Activated T-cell treated with anti-CD3 and anti-CD28 coated beads, Interleukin-2, amount 50 U/mL, for 1 hour (primary cell): ENCODE data around the gene USP9Y.
"Not testable (repeated sequence)": the region's sequence is repeated elsewhere in the genome, so short reads cannot be mapped to it uniquely, and the experiment has no call there.

Source experiments
- DNase-seq: peaks from one replicate; pipeline ENCODE4 v3.0.0-alpha.2; 2020

Gene USP9Y

GRCh38 chrY:12701181-12701695 is at the start of gene USP9Y:
TSS of gene USP9Y (plus strand) at chrY:12701231. CDS start at chrY:12709448, 8,217 bp downstream.
- DNase-seq: no peak

GRCh38 chrY:12651621-12652036 is 49.4 kb upstream of the USP9Y start:
- no peak for DNase-seq

- DNase-seq: no peak
Observed at GRCh38 chrY:12661745-12662681, 39.0 kb upstream of the USP9Y start.

GRCh38 chrY:12662745-12663591 is 38.1 kb upstream of the USP9Y start:
- DNase-seq: no peak

- not testable (repeated sequence) for DNase-seq
Observed at GRCh38 chrY:12663845-12664244, 37.2 kb upstream of the USP9Y start.

- DNase-seq: no peak
Observed at GRCh38 chrY:12678111-12678510, 22.9 kb upstream of the USP9Y start.

GRCh38 chrY:12681535-12681934 is 19.5 kb upstream of the USP9Y start:
- DNase-seq: no peak

- DNase-seq: no peak
Observed at GRCh38 chrY:12688337-12688736, 12.7 kb upstream of the USP9Y start.

- no peak for DNase-seq
Observed at GRCh38 chrY:12700087-12700486, 944 bp upstream of the USP9Y start.

- DNase-seq: no peak
Observed at GRCh38 chrY:12702174-12702573, 1.1 kb downstream of the USP9Y start.

GRCh38 chrY:12710460-12710859 is 9.4 kb downstream of the USP9Y start:
- DNase-seq: no peak

GRCh38 chrY:12715376-12715775 is 14.3 kb downstream of the USP9Y start:
- DNase-seq: no peak

- DNase-seq: no peak
Observed at GRCh38 chrY:12729746-12730145, 28.7 kb downstream of the USP9Y start.

GRCh38 chrY:12733625-12734024 is 32.6 kb downstream of the USP9Y start:
- DNase-seq: no peak

GRCh38 chrY:12734051-12734450 is 33.0 kb downstream of the USP9Y start:
- no peak for DNase-seq

GRCh38 chrY:12741414-12741813 is 40.4 kb downstream of the USP9Y start:
- DNase-seq: no peak

GRCh38 chrY:12742725-12743124 is 41.7 kb downstream of the USP9Y start:
- no peak for DNase-seq

- no peak for DNase-seq
Observed at GRCh38 chrY:12744091-12744490, 43.1 kb downstream of the USP9Y start.

- no peak for DNase-seq
Observed at GRCh38 chrY:12749293-12749692, 48.3 kb downstream of the USP9Y start.

GRCh38 chrY:12752856-12753255 is 51.8 kb downstream of the USP9Y start:
- no peak for DNase-seq

GRCh38 chrY:12756021-12756420 is 55.0 kb downstream of the USP9Y start:
- DNase-seq: no peak

GRCh38 chrY:12765976-12766375 is 64.9 kb downstream of the USP9Y start:
- DNase-seq: no peak

GRCh38 chrY:12784521-12784920 is 83.5 kb downstream of the USP9Y start:
- no peak for DNase-seq

GRCh38 chrY:12793999-12794398 is 93.0 kb downstream of the USP9Y start:
- DNase-seq: no peak
